H1 (cell line): ENCODE results near the gene OR10P1.

ENCODE experiments used
- ATF2 ChIP-seq: IDR thresholded peaks from 2 replicates; pipeline ENCODE4 v1.6.1; 2012; ENCODE audit warnings: low read length, inconsistent platforms
- ATF3 ChIP-seq: IDR thresholded peaks from 2 replicates; pipeline ENCODE4 v1.6.1; 2011; ENCODE audit warnings: low read depth, mild to moderate bottlenecking, low read length; ENCODE audit not compliant: insufficient read depth
- CEBPB ChIP-seq: IDR thresholded peaks from 2 replicates; pipeline ENCODE4 v1.6.1; 2012; ENCODE audit warnings: low read depth, low read length
- CHD2 ChIP-seq: IDR thresholded peaks from 2 replicates; pipeline ENCODE4 v1.6.1; 2012; ENCODE audit warnings: low read length, improper control_type of control experiment
- CTCF ChIP-seq, 3 experiments: IDR thresholded peaks; 1 replicate in 2 of 3; 2 replicates in 1 of 3; pipeline versions ENCODE4 v1.5.1 to v1.6.1; 2011; ENCODE audit warnings: low read length in 3 of 3, mild to moderate bottlenecking in 3 of 3, inconsistent platforms in 2 of 3, low read depth in 1 of 3, moderate library complexity in 1 of 3; ENCODE audit not compliant: insufficient read depth in 1 of 3; ENCODE audit errors: control extremely low read depth in 1 of 3
- EP300 ChIP-seq, 2 experiments: IDR thresholded peaks; 1 replicate in 1 of 2; 2 replicates in 1 of 2; pipeline ENCODE4 v1.6.1; 2011 to 2012; ENCODE audit warnings: low read depth in 2 of 2, low read length in 2 of 2, mild to moderate bottlenecking in 2 of 2, borderline replicate concordance in 1 of 2, inconsistent platforms in 1 of 2, moderate library complexity in 1 of 2
- EZH2 ChIP-seq: fragments of 200-600 bp; sonication (generic); IDR thresholded peaks from 2 replicates; pipeline ENCODE4 v1.7.1; 2012; ENCODE audit warnings: low read depth, mild to moderate bottlenecking, moderate library complexity, low read length, inconsistent platforms; ENCODE audit not compliant: severe bottlenecking
- HDAC2 ChIP-seq, 2 experiments: fragments of 300-600 bp in 1 of 2; sonication (generic) in 1 of 2; IDR thresholded peaks; 2 replicates each; pipeline ENCODE4 v1.6.1; 2011 to 2012; ENCODE audit warnings: low read depth in 2 of 2, low read length in 2 of 2, mild to moderate bottlenecking in 2 of 2, moderate library complexity in 2 of 2, borderline replicate concordance in 1 of 2, inconsistent platforms in 1 of 2
- NRF1 ChIP-seq: IDR thresholded peaks from 2 replicates; pipeline ENCODE4 v1.6.1; 2011; ENCODE audit warnings: mild to moderate bottlenecking, low read depth, low read length, improper control_type of control experiment
- RAD21 ChIP-seq, 2 experiments: IDR thresholded peaks in 1 of 2; conservative IDR thresholded peaks in 1 of 2; 2 replicates each; pipeline ENCODE4 v1.6.1; 2011; ENCODE audit warnings: low read depth in 2 of 2, low read length in 2 of 2, improper control_type of control experiment in 1 of 2, inconsistent platforms in 1 of 2, mild to moderate bottlenecking in 1 of 2, moderate library complexity in 1 of 2
- SUZ12 ChIP-seq: fragments of 200-600 bp; sonication (generic); IDR thresholded peaks from 2 replicates; pipeline ENCODE4 v1.6.1; 2012; ENCODE audit warnings: mild to moderate bottlenecking, inconsistent platforms, low read length, moderate library complexity, mixed read lengths
- TBP ChIP-seq: IDR thresholded peaks from 2 replicates; pipeline ENCODE4 v1.6.1; 2011; ENCODE audit warnings: low read depth, low read length, improper control_type of control experiment
- YY1 ChIP-seq: IDR thresholded peaks from 2 replicates; pipeline ENCODE4 v1.6.1; 2011; ENCODE audit warnings: low read depth, mild to moderate bottlenecking, low read length

GRCh38 chr12:55686366-55687010, 49.8 kb downstream of the OR10P1 start:
- no peak for TF ChIP-seq CTCF (IDR thresholded peaks at IDR 0.05; ENCODE audit: control extremely low read depth in 1 of 3, insufficient read depth in 1 of 3, low read depth in 1 of 3, low read length in 3 of 3)
- TF ChIP-seq NRF1 = no peak
- no peak for TF ChIP-seq RAD21 (IDR thresholded peaks at IDR 0.05 in 1 of 2, conservative IDR thresholded peaks at IDR 0.05 in 1 of 2; ENCODE audit: low read depth in 2 of 2, low read length in 2 of 2)
- no peak for TF ChIP-seq EZH2
- TF ChIP-seq EP300 (IDR thresholded peaks at IDR 0.05; ENCODE audit: borderline replicate concordance in 1 of 2, low read depth in 2 of 2, low read length in 2 of 2) = no peak
- no peak for TF ChIP-seq YY1
- TF ChIP-seq SUZ12 = no peak
- TF ChIP-seq TBP = no peak
- no peak for TF ChIP-seq CHD2
- TF ChIP-seq CEBPB = no peak
- TF ChIP-seq HDAC2 (IDR thresholded peaks at IDR 0.05; ENCODE audit: borderline replicate concordance in 1 of 2, low read depth in 2 of 2, low read length in 2 of 2) = no peak
- TF ChIP-seq ATF2 = no peak
- no peak for TF ChIP-seq ATF3
